ENCODE results near the gene SP140. TPM values are rescaled to one million over a fixed set of nuclear protein-coding genes. Genes with fewer than 3 reads are reported as not detected.

SP140 gene
- total RNA-seq, 1 experiment from 2014 or later = 0.32 TPM

- ChIA-PET CTCF (no interaction called here), POLR2A (ENCODE audit: low non-redundant PET) (no interaction called here)
- TF ChIP-seq, protein P1, sequence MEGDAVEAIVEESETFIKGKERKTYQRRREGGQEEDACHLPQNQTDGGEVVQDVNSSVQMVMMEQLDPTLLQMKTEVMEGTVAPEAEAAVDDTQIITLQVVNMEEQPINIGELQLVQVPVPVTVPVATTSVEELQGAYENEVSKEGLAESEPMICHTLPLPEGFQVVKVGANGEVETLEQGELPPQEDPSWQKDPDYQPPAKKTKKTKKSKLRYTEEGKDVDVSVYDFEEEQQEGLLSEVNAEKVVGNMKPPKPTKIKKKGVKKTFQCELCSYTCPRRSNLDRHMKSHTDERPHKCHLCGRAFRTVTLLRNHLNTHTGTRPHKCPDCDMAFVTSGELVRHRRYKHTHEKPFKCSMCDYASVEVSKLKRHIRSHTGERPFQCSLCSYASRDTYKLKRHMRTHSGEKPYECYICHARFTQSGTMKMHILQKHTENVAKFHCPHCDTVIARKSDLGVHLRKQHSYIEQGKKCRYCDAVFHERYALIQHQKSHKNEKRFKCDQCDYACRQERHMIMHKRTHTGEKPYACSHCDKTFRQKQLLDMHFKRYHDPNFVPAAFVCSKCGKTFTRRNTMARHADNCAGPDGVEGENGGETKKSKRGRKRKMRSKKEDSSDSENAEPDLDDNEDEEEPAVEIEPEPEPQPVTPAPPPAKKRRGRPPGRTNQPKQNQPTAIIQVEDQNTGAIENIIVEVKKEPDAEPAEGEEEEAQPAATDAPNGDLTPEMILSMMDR (conservative IDR thresholded peaks at IDR 0.05; ENCODE audit: low read depth, low read length) = no peak
- TF ChIP-seq EZH2 (IDR thresholded peaks at IDR 0.05; ENCODE audit: borderline replicate concordance, low read depth, low read length, poor library complexity, severe bottlenecking) = no peak
- Histone ChIP-seq H3K27ac (ENCODE audit: low read depth, low read length, poor library complexity, severe bottlenecking) (no peak overlapping the region), H3K9me3 (ENCODE audit: low read depth, low read length, poor library complexity, severe bottlenecking) (no peaks in the 10 kb centered on the region), H3K36me3 (ENCODE audit: insufficient read depth, low read length, poor library complexity, severe bottlenecking) (no peaks in the 10 kb centered on the region), H3K27me3 (replicated peaks; ENCODE audit: insufficient read depth, low read depth, low read length, poor library complexity) (no peaks in the 10 kb centered on the region), H3K4me3 (ENCODE audit: low read depth, low read length, poor library complexity, severe bottlenecking) (no peak overlapping the region), H3K4me1 (ENCODE audit: insufficient read depth, low read length, poor library complexity, severe bottlenecking) (no peaks in the 10 kb centered on the region)
- intact Hi-C loops (cut with micrococcal nuclease; ENCODE audit: unreplicated experiment) = no loop called here
- no peak for DNase-seq (ENCODE audit: low spot score)
- BruUV-seq (replicated peaks) = no TSS peak
Observed at GRCh38 chr2:230268606-230269243, 43.2 kb downstream of the SP140 start.

GRCh38 chr2:230269715-230270114, 44.2 kb downstream of the SP140 start:
- Histone ChIP-seq H3K36me3 (ENCODE audit: insufficient read depth, low read length, poor library complexity, severe bottlenecking) (no peaks in the 10 kb centered on the region), H3K27ac (ENCODE audit: low read depth, low read length, poor library complexity, severe bottlenecking) (no peak overlapping the region), H3K4me1 (ENCODE audit: insufficient read depth, low read length, poor library complexity, severe bottlenecking) (no peaks in the 10 kb centered on the region), H3K27me3 (replicated peaks; ENCODE audit: insufficient read depth, low read depth, low read length, poor library complexity) (no peaks in the 10 kb centered on the region), H3K9me3 (ENCODE audit: low read depth, low read length, poor library complexity, severe bottlenecking) (no peaks in the 10 kb centered on the region), H3K4me3 (ENCODE audit: low read depth, low read length, poor library complexity, severe bottlenecking) (no peak overlapping the region)
- CTCF ChIA-PET = no interaction called here
- no TSS peak for BruUV-seq (replicated peaks)
- intact Hi-C loops (cut with micrococcal nuclease; ENCODE audit: unreplicated experiment) = no loop called here
- TF ChIP-seq, protein P1 (conservative IDR thresholded peaks at IDR 0.05; ENCODE audit: low read depth, low read length) = no peak
- no peak for TF ChIP-seq EZH2 (IDR thresholded peaks at IDR 0.05; ENCODE audit: borderline replicate concordance, low read depth, low read length, poor library complexity, severe bottlenecking)
- POLR2A ChIA-PET (ENCODE audit: low non-redundant PET) = no interaction called here
- DNase-seq (ENCODE audit: low spot score) = no peak

- Histone ChIP-seq H3K4me3 (ENCODE audit: low read depth, low read length, poor library complexity, severe bottlenecking) (no peak overlapping the region), H3K27ac (ENCODE audit: low read depth, low read length, poor library complexity, severe bottlenecking) (no peak overlapping the region), H3K36me3 (ENCODE audit: insufficient read depth, low read length, poor library complexity, severe bottlenecking) (no peaks in the 10 kb centered on the region), H3K27me3 (replicated peaks; ENCODE audit: insufficient read depth, low read depth, low read length, poor library complexity) (no peaks in the 10 kb centered on the region), H3K4me1 (ENCODE audit: insufficient read depth, low read length, poor library complexity, severe bottlenecking) (no peaks in the 10 kb centered on the region), H3K9me3 (ENCODE audit: low read depth, low read length, poor library complexity, severe bottlenecking) (no peaks in the 10 kb centered on the region)
- intact Hi-C loops (cut with micrococcal nuclease; ENCODE audit: unreplicated experiment) = no loop called here
- POLR2A ChIA-PET (ENCODE audit: low non-redundant PET) = no interaction called here
- no peak for TF ChIP-seq EZH2 (IDR thresholded peaks at IDR 0.05; ENCODE audit: borderline replicate concordance, low read depth, low read length, poor library complexity, severe bottlenecking)
- TF ChIP-seq, protein P1 (conservative IDR thresholded peaks at IDR 0.05; ENCODE audit: low read depth, low read length) = no peak
- no TSS peak for BruUV-seq (replicated peaks)
- no peak for DNase-seq (ENCODE audit: low spot score)
- CTCF ChIA-PET = no interaction called here
Observed at GRCh38 chr2:230282936-230283335, 57.4 kb downstream of the SP140 start.
